Measurements from ENCODE around the gene CNTN6.

DNA sequence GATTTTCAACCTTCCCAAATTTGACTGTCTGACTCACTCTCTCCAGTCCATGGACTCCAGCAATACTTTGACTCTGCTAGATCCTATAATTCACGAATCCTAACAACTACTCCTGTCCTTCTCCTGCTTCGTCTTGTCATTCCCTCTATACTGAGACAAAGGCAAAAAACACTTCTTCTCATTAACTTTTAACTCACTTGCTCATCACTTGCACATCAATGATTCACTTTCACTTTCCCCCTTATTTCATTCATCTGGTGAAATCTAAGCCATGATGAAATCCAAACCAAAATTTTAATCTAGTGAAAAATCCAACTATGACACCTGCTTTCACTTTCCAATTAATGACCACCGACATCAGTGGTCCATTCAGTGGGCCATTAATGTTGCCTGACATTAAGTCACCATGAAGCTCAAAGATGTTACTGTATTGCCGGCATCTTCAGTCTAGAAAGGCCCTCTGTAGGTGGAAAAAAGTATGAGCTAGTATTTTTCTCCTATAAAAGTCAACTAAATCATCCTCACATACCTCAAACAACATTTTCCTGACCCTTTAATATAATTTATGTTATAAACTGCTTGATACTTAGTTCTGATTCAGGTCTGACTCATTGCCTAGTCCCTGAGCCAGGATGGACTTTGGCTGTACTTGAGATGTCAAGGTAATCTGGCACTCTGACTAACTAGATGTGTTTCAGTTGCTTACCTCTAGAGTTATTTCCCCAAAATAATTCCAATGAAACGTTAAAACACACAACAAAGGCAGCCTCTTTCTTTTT lies 158.6 kb downstream of the CNTN6 start:
- TF ChIP-seq CTCF (IDR thresholded peaks at IDR 0.05), result no peak; the same call in 1 of the 2 replicates
- TF ChIP-seq POLR2AphosphoS5 (IDR thresholded peaks at IDR 0.05; ENCODE audit: low read depth, low read length), result no peak
- no peak for TF ChIP-seq SIN3A (IDR thresholded peaks at IDR 0.05; ENCODE audit: borderline replicate concordance, insufficient read depth, low read depth, low read length)
- TF ChIP-seq REST (IDR thresholded peaks at IDR 0.05; ENCODE audit: insufficient read depth in 1 of 2, low read depth in 2 of 2, low read length in 1 of 2), result no peak

Measured in Panc1 (cell line).